ENCODE results near the gene MGST1. TPM values are rescaled to one million over a fixed set of nuclear protein-coding genes. Genes with fewer than 3 reads are reported as not detected.

MGST1 gene
- 261 and 327 TPM in 2 replicates for total RNA-seq

GRCh38 chr12:16347391-16348298, at the start of gene MGST1:
MGST1 (plus strand) TSS chr12:16347645; CDS start chr12:16354253, 6,608 bp downstream.

Other genes starting within 250 kb of the MGST1 start
- gene SLC15A5, start 70.0 kb upstream of the MGST1 start, total RNA-seq: 0.18 TPM in 1 of 2 replicates, not detected in the other